Activated T-cell treated with anti-CD3 and anti-CD28 coated beads, Interleukin-2, amount 50 U/mL, for 24 hours (primary cell): Measurements from ENCODE around the gene MVB12B.
"Not testable (repeated sequence)": the region's sequence is repeated elsewhere in the genome, so short reads cannot be mapped to it uniquely, and the experiment has no call there.

ENCODE experiments used
- DNase-seq: peaks from one replicate; pipeline ENCODE4 v3.0.0-alpha.2; 2020
- H3K27ac Mint-ChIP-seq: 2 replicates; pipeline ENCODE4 v1.8.0; 2020; ENCODE audit warnings: mild to moderate bottlenecking, mixed read lengths
- H3K27me3 Mint-ChIP-seq: 2 replicates; pipeline ENCODE4 v1.8.0; 2020; ENCODE audit warnings: mixed read lengths
- H3K36me3 Mint-ChIP-seq: 2 replicates; pipeline ENCODE4 v1.8.0; 2020; ENCODE audit warnings: low read depth, mixed read lengths
- H3K4me1 Mint-ChIP-seq: 2 replicates; pipeline ENCODE4 v1.8.0; 2020; ENCODE audit warnings: low read depth, mixed read lengths
- H3K4me3 Mint-ChIP-seq: 2 replicates; pipeline ENCODE4 v1.8.0; 2020; ENCODE audit warnings: mild to moderate bottlenecking, moderate library complexity, mixed read lengths
- H3K9me3 Mint-ChIP-seq: 2 replicates; pipeline ENCODE4 v1.8.0; 2020; ENCODE audit warnings: mixed read lengths

The MVB12B gene

DNA sequence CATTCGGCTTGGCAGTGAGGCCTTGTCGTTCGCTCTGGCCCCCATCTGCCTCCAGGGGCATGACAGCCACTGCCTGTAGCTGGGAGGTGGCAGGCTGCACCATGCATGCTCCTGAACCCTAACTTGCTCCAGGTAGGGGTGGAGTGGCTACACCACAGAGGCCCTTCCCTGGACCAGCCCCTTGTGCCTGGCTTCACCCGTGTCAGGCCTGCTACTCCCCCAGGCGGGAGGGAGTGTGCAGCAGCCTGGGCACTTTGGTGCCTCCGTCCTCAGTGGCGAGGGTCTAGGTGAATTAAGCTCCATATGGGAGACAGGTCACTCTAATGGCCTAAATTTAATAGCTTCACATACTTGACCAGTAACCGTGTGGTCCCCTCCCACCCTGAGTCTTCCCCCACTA lies 227.7 kb downstream of the MVB12B start:
- Mint-ChIP-seq H3K9me3 (no peaks in the 10 kb centered on the region), H3K27ac (no peak overlapping the region), H3K36me3 (no peaks in the 10 kb centered on the region), H3K4me3 (no peak overlapping the region), H3K4me1 (no peaks in the 10 kb centered on the region), H3K27me3 (peaks cover 15% of the 10 kb centered on the region)
- no peak for DNase-seq

DNA sequence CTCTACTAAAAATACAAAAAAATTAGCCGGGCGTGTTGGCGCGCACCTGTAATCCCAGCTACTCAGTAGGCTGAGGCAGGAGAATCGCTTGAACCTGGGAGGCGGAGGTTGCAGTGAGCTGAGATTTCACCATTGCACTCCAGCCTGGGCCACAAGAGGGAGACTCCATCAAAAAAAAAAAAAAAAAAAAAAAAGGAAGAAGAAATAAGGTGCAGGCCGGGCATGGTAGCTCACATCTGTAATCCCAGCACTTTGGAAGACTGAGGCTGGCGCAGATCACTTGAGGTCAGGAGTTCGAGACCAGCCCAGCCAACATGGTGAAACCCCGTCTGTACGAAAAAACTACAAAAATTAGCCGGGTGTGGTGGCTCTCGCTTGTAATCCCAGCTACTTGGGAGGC lies 228.8 kb downstream of the MVB12B start:
- H3K36me3 Mint-ChIP-seq, H3K4me3 Mint-ChIP-seq, H3K4me1 Mint-ChIP-seq, H3K9me3 Mint-ChIP-seq, H3K27ac Mint-ChIP-seq, DNase-seq: not testable (repeated sequence)
- H3K27me3 Mint-ChIP-seq, result peaks cover 24% of the 10 kb centered on the region
